Measurements from ENCODE around the gene LDLRAD4.

- TF ChIP-seq POLR2AphosphoS5 (IDR thresholded peaks at IDR 0.05; ENCODE audit: low read depth, low read length) (no peak), POLR2A (IDR thresholded peaks at IDR 0.05; ENCODE audit: low read depth, low read length) (no peak)
Observed at GRCh38 chr18:13194239-13194638, 24.3 kb upstream of the LDLRAD4 start.

Measured in GM12891 (cell line).